Heart left ventricle (tissue), 16 donors: ENCODE results near the gene TUNAR. TPM values are rescaled to one million over a fixed set of nuclear protein-coding genes. Genes with fewer than 3 reads are reported as not detected.

ENCODE experiments used
- ATAC-seq, 4 donors: fragments of 200-7000 bp; cut with Tn5 transposase; one replicate each; pipeline ENCODE4 v1.9.1; 2020 to 2022; ENCODE audit warnings: moderate library complexity in 4 of 4, mild to moderate bottlenecking in 3 of 4, moderate number of reproducible peaks in 1 of 4
- DNase-seq, 5 donors: peaks; one replicate each; pipeline ENCODE4 v3.0.0-alpha.2; 2020
- H3K27ac ChIP-seq, 12 donors: fragments of 200-600 bp; sonication (generic) in 4 of 12; one replicate each; pipeline versions ENCODE4 v1.5.0 to v1.8.0; 2016 to 2022; ENCODE audit warnings: mild to moderate bottlenecking in 2 of 12
- H3K27me3 ChIP-seq, 9 donors: fragments of 200-600 bp; sonication (generic) in 2 of 9; one replicate each; pipeline versions ENCODE4 v1.5.1 to v1.8.0; 2016 to 2022; ENCODE audit warnings: mild to moderate bottlenecking in 3 of 9
- H3K36me3 ChIP-seq, 9 donors: fragments of 200-600 bp; sonication (generic) in 2 of 9; one replicate each; pipeline versions ENCODE4 v1.5.0 to v1.8.0; 2018 to 2022; ENCODE audit warnings: mild to moderate bottlenecking in 2 of 9
- H3K4me1 ChIP-seq, 12 donors: fragments of 200-600 bp; sonication (generic) in 4 of 12; one replicate each; pipeline versions ENCODE4 v1.5.0 to v1.8.0; 2016 to 2022; ENCODE audit warnings: mild to moderate bottlenecking in 3 of 12
- H3K4me3 ChIP-seq, 12 donors: fragments of 200-600 bp; sonication (generic) in 4 of 12; one replicate each; pipeline versions ENCODE4 v1.5.0 to v1.8.0; 2017 to 2022; ENCODE audit warnings: mild to moderate bottlenecking in 9 of 12, moderate library complexity in 4 of 12
- H3K9me3 ChIP-seq, 12 donors: fragments of 200-600 bp; sonication (generic) in 4 of 12; one replicate each; pipeline versions ENCODE4 v1.5.0 to v1.8.0; 2016 to 2022; ENCODE audit warnings: mild to moderate bottlenecking in 1 of 12
- POLR2A ChIP-seq, 2 donors: fragments of 450-650 bp; IDR thresholded peaks; one replicate each; pipeline ENCODE4 v1.6.1; 2017; ENCODE audit warnings: antibody characterized with exemption in 2 of 2, mild to moderate bottlenecking in 2 of 2, moderate library complexity in 2 of 2
- WGBS, 4 donors: extraction: QIAGEN DNeasy Blood & Tissue Kit in 2 of 4; methylation state at CpG; one replicate each; pipeline versions ENCODE4 v1.1.5 to v1.1.7; 2013 to 2018; 5-methylcytosine and 5-hydroxymethylcytosine counted together
- intact Hi-C, 10 donors: fragments of 100-400 bp; cut with DNase I; formaldehyde crosslinking; loops; one replicate each; pipeline versions ENCODE4 v1.11.1 to v1.14.2; 2022
- polyA plus RNA-seq, 2 donors: library from polyadenylated mRNA; stranded (reverse); fragments of 200-250 nt; gene quantifications; one replicate each; pipeline ENCODE4 v1.2.3, GENCODE V29; 2013
- total RNA-seq, 9 donors: library from RNA; depleted of rRNA in 2 of 9; stranded (reverse); fragments of >200 nt in 2 of 9; fragmentation: NEBNext Ultra II Directional in 3 of 9; extraction: Animal tissue kit (Norgen Biotek cat#: 25700) in 3 of 9; gene quantifications; one replicate each; pipeline versions ENCODE4 v1.1.0 to v1.2.4, GENCODE V29; 2016 to 2023
- TF ChIP-seq, protein P1 (sequence below), 12 donors: fragments of 200-600 bp; sonication (generic) in 4 of 12; IDR thresholded peaks; one replicate each; pipeline versions ENCODE4 v1.5.0 to v1.8.0; 2018 to 2022; ENCODE audit warnings: antibody characterized with exemption in 12 of 12, mild to moderate bottlenecking in 5 of 12
- donor health status: ischemic (EF 13 %, LVEDD 7.1; RV severe dilation, severe dysfunction).
- donor health status: healthy with polysubstance abuse.
- donor health status: DM: no; HTN: yes; CAD: no.
- donor health status: DM: no; HTN: no; CAD: no.
- donor health status: ischemic (EF 25% LVEDD 6.9; RV normal size, moderate dysfunction).
- donor health status: ischemic (EF 25% LVEDD 5.7; RV mildly dilated, moderate dysfunction).
- donor health status: healthy.
- donor health status: DM: yes; HTN: yes; CAD: no.
- donor health status: ischemic (EF 35%, LVEDD 5.7; RV mildly dilated, moderate dysfunction).
- donor health status: nonischemic (EF 11% LVEDD 7.7; RV severe dilation, severe dysfunction).
- donor health status: DM: yes; HTN: yes; CAD: no.
- donor health status: PGD.
- donor health status: ischemic (EF 29% LVEDD 5.4; RV normal size, mild dysfunction).
- donor health status: nonischemic (EF 23%, LVEDD 6.1; RV moderate dilation, normal function).

The TUNAR gene
- total and polyA plus RNA-seq, 11 donors = not detected

DNA sequence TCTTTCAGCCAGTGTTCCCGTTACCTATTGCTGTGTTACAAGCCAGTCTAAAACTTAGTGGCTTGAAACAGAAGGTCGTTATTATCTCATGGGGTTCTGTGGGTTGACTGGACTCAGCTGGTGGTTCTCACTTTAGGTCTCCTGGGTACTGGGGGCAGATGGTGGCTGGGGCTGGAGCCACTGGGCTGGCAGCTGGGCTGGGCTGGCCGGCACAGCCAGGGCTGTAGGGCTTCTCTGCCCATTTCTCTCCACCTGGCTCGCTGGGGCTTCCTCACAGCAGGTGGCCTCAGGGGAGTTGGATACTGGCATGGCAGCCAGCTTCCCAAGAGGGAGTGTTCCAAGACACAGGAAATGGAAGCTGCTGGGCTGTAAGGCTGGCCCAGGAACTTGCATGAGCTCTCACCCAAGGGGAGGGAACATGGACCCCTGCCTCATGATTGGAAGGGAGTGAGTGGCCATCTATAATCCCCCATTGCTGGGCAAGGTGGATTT, 27.0 kb downstream of the TUNAR start:
- TF ChIP-seq POLR2A (IDR thresholded peaks at IDR 0.05) = no peak
- TF ChIP-seq, protein P1, sequence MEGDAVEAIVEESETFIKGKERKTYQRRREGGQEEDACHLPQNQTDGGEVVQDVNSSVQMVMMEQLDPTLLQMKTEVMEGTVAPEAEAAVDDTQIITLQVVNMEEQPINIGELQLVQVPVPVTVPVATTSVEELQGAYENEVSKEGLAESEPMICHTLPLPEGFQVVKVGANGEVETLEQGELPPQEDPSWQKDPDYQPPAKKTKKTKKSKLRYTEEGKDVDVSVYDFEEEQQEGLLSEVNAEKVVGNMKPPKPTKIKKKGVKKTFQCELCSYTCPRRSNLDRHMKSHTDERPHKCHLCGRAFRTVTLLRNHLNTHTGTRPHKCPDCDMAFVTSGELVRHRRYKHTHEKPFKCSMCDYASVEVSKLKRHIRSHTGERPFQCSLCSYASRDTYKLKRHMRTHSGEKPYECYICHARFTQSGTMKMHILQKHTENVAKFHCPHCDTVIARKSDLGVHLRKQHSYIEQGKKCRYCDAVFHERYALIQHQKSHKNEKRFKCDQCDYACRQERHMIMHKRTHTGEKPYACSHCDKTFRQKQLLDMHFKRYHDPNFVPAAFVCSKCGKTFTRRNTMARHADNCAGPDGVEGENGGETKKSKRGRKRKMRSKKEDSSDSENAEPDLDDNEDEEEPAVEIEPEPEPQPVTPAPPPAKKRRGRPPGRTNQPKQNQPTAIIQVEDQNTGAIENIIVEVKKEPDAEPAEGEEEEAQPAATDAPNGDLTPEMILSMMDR (IDR thresholded peaks at IDR 0.05) = no peak
- Histone ChIP-seq H3K4me1 (no peaks in the 10 kb centered on the region), H3K36me3 (no peaks in the 10 kb centered on the region), H3K27me3 (peaks cover 0 to 30% (median 5%) of the 10 kb centered on the region in 9 donors), H3K9me3 (no peaks in the 10 kb centered on the region), H3K4me3 (no peak overlapping the region), H3K27ac (no peak overlapping the region)
- WGBS, 4 donors = 47 to 73% (median 67%) methylated on average over 2 to 4 of the region's 4 CpGs
- ATAC-seq = no peak
- no peak for DNase-seq
- intact Hi-C loops = no loop called here

DNA sequence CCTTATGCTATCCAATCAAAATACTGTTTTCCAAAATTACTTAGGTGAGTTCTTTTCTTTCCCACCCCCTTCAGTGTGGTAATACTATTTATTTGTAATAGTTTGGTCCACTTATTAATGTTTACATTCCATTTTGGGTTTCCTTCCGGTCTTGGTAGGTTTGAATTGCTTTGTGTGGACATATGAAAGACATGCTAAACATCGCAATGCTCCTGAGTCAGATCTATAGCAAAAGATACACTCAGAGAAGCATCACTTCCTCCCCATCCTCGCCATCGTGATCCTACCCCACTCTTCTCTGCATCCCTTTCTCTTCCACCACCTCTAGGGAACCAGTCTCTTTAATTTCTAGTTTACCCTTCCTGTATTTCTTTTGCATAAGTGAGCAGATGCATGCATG, 30.0 kb downstream of the TUNAR start:
- Histone ChIP-seq H3K27me3 (peaks cover 0 to 30% (median 5%) of the 10 kb centered on the region in 9 donors), H3K27ac (no peak overlapping the region), H3K4me3 (no peak overlapping the region), H3K36me3 (no peaks in the 10 kb centered on the region), H3K9me3 (no peaks in the 10 kb centered on the region), H3K4me1 (no peaks in the 10 kb centered on the region)
- DNase-seq = no peak
- ATAC-seq = no peak
- WGBS, 4 donors = 73 to 80% (median 78%) methylated on average over 4 of the region's 4 CpGs
- TF ChIP-seq POLR2A (IDR thresholded peaks at IDR 0.05) = no peak
- TF ChIP-seq, protein P1 (IDR thresholded peaks at IDR 0.05) = no peak
- intact Hi-C loops = no loop called here

DNA sequence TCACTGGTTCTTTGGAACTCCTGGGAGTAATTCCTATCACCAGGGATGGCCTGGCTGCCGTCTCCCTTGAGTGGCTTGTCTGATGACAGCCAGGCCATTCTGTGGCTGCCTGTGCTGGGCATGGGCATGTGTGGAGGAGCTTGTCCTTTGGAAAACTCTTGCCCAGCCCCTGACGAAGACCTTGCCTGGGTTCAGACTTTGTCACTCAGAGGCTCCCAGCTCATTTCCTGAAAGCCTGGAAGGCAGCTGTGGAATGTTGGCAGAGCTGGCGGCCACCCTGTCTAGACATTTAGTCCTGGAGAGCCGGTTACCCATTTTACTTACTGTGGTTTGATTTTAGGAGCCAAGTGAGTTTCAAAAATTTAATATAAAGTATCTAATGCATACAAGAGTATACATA, 34.0 kb downstream of the TUNAR start:
- intact Hi-C loops = no loop called here
- Histone ChIP-seq H3K27ac (no peak overlapping the region), H3K27me3 (peaks cover 0 to 34% (median 4%) of the 10 kb centered on the region in 9 donors), H3K9me3 (no peaks in the 10 kb centered on the region), H3K4me3 (no peak overlapping the region), H3K36me3 (no peaks in the 10 kb centered on the region), H3K4me1 (no peaks in the 10 kb centered on the region)
- WGBS, 4 donors = 12 to 21% (median 16%) methylated on average over 4 of the region's 4 CpGs
- TF ChIP-seq, protein P1 (IDR thresholded peaks at IDR 0.05) = no peak
- no peak for TF ChIP-seq POLR2A (IDR thresholded peaks at IDR 0.05)
- ATAC-seq (no peak), DNase-seq (no peak)

DNA sequence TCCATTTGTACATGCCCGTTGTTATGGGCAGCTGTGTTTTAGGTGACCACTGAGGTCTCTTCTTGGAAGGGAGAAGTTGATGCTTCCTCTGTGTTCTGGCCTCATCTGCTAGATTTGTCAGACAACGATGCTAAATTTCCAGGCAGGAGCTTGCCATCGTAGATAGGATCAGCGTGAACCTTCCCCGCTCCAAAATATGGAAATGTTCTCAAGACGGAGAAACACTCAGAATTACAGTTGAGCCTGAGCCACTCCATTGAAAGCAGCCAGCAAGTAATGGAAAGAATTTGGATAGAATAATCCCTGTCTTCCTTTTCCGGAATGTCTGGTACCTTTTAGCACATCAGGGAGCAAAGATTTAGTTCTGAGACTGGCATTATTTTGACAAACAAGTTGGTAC, 34.8 kb downstream of the TUNAR start:
- Histone ChIP-seq H3K9me3 (no peaks in the 10 kb centered on the region), H3K27me3 (peaks cover 0 to 36% (median 4%) of the 10 kb centered on the region in 9 donors), H3K4me1 (no peaks in the 10 kb centered on the region), H3K27ac (no peak overlapping the region), H3K4me3 (no peak overlapping the region), H3K36me3 (no peaks in the 10 kb centered on the region)
- TF ChIP-seq POLR2A (IDR thresholded peaks at IDR 0.05) = no peak
- TF ChIP-seq, protein P1 (IDR thresholded peaks at IDR 0.05) = no peak
- ATAC-seq = no peak
- WGBS, 4 donors = 79 to 85% (median 83%) methylated on average over 7 of the region's 7 CpGs
- DNase-seq = no peak
- intact Hi-C loops = no loop called here
